ENCODE data around the gene ERCC2.

DNA sequence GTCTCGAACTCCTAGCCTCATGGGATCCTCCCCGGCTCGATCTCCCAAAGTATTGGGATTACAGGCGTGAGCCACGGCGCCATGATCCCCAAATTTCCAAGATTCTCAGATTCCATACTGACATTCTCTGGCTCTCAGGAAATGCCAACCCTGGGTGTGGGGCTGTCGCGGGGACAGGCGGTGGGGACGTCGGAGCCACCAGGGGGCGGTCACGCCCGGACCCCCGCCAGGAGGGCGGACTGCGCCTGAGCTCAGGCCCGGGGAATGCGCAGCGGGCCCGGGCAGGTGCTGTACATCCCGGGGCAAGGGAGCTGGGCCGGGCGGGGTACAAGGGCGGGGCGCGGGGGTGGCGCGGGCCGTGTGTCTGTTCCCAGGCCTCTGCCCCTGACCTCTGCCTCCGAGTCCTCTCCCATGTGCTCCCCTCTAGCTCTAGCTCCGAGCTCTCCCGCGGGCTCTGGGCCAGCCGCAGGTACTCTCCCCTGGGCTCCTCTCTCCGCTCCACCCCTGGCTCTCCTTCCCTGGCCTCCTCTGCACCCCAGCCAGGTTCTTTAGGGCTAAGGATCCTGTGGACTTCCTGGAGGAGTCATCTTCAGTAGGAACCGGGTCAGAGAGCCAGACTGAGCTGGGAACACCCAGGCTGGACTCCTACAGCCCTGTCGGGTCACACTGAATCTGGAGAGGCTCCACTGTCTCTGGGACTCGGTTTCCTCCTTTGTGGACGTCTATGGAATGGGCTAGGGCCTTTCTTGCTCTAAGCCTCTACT lies 32.1 kb upstream of the ERCC2 start:
- TF ChIP-seq, protein P1, sequence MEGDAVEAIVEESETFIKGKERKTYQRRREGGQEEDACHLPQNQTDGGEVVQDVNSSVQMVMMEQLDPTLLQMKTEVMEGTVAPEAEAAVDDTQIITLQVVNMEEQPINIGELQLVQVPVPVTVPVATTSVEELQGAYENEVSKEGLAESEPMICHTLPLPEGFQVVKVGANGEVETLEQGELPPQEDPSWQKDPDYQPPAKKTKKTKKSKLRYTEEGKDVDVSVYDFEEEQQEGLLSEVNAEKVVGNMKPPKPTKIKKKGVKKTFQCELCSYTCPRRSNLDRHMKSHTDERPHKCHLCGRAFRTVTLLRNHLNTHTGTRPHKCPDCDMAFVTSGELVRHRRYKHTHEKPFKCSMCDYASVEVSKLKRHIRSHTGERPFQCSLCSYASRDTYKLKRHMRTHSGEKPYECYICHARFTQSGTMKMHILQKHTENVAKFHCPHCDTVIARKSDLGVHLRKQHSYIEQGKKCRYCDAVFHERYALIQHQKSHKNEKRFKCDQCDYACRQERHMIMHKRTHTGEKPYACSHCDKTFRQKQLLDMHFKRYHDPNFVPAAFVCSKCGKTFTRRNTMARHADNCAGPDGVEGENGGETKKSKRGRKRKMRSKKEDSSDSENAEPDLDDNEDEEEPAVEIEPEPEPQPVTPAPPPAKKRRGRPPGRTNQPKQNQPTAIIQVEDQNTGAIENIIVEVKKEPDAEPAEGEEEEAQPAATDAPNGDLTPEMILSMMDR (IDR thresholded peaks at IDR 0.05; ENCODE audit: insufficient read depth, low read depth, low read length), result peak; percentile 30
- no peak for TF ChIP-seq EZH2 (IDR thresholded peaks at IDR 0.05; ENCODE audit: insufficient read depth, low read length)
